NCI-H1105 treated with DMSO at 0.1 percent for 48 hours (cell line): ENCODE data around the gene SMYD2.

Source experiments
- DNase-seq: peaks from one replicate; lab custom pipeline; 2025; lab: John Stamatoyannopoulos, UW

Gene SMYD2, protein sequence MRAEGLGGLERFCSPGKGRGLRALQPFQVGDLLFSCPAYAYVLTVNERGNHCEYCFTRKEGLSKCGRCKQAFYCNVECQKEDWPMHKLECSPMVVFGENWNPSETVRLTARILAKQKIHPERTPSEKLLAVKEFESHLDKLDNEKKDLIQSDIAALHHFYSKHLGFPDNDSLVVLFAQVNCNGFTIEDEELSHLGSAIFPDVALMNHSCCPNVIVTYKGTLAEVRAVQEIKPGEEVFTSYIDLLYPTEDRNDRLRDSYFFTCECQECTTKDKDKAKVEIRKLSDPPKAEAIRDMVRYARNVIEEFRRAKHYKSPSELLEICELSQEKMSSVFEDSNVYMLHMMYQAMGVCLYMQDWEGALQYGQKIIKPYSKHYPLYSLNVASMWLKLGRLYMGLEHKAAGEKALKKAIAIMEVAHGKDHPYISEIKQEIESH

DNA sequence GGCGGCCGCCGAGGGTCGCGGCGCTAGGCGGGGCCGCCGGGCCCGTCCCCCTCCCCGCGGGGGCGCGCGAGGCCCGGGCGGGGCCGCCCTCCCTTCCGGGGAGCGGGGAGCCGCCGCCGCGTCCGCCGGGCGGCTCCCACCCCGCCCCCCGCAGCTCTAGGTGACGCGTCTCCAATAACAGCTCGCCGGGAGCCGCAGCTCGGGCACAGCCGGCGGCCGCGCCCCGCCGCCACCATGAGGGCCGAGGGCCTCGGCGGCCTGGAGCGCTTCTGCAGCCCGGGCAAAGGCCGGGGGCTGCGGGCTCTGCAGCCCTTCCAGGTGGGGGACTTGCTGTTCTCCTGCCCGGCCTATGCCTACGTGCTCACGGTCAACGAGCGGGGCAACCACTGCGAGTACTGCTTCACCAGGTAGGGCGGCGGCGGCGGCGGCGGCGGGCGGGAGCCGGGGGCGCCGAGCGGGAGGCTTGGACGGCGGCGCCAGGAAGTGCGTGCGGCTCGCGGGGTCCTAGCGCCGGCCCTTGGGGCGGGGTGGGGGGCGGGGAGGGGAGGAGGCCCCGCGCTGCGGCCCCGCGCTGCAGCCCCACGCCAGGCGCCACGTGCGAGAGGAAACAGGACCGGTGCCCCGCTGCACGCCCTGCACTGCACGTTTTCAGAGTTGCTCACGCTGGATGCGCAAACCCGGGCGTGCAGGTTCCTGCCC lies at the start of gene SMYD2:
Gene SMYD2, plus strand, starts transcription at position 139 of the 699 bp plus-strand sequence. Its CDS starts 96 bp downstream, at position 235.
- peak; percentile 77 for DNase-seq

DNA sequence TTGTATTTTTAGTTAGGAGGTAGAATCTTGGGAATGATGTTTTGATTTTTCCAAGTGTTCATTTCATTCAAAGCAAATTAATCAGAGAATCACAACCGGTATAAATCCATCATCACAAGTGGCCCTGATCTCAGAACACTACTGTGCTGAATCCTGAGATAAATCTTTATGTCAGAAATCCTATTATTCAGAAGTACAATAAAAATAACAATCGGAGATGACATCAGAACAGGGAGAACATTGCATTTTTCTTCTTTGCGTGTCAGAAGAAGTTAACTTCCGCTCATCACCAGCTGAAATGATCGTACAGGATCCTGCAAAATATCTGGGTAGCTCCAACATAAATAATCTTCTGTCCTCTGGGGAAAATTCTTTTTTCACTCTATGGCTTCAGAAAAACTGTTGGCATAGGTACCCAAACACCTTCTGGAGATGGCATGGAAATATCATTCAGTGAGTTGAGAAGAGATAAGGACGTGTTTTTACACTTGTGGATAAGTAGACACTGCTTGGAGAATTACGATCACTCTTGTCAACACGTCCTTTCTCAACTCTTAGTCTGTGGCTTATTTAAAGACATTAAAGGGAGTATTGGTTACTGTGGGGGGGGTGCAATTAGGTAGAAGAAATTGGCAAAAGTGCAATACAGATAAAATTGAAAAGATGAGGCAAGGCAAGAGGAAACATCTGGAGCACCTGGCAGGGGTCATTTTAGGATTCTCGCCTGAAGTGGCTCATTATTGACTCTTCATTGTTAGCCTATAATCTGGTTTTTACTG lies 46.9 kb upstream of the SMYD2 start:
- DNase-seq: no peak

DNA sequence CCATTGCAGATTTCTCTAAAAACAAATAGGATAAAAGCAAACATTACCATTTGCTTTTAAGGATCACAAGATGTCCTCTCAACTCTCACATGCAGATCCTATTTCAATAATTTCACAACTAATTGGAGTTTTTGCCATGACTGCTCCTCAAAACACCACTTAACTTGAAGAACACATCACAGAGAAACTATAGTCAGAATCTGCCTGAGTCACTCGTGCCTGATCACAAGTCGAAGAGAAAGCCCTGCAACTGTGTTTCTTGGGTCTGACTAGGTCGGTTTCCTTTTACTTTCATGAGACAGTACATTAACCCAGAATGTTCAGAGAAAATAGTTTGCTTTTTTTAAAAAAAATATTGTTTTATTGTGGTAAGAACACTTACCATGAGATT lies 46.3 kb upstream of the SMYD2 start:
- DNase-seq: peak; percentile 97

DNA sequence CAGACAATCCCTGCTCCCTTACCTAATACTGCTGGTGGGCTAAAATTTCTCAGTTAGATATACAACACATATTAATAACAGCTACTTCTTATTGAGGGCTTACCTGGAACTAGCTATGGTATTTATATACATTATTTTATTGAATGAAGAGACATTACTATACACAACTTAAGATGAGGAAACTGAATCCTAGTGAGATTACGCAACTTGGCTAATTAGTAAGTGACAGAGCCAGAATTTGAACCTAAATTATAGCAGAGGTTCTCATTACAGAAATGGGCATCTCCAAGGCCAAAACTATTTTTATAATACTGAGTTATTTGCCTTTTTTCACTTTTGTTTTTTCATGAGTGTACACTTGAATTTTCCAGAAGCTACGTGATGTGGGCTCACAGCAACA lies 44.5 kb upstream of the SMYD2 start:
- no peak for DNase-seq

DNA sequence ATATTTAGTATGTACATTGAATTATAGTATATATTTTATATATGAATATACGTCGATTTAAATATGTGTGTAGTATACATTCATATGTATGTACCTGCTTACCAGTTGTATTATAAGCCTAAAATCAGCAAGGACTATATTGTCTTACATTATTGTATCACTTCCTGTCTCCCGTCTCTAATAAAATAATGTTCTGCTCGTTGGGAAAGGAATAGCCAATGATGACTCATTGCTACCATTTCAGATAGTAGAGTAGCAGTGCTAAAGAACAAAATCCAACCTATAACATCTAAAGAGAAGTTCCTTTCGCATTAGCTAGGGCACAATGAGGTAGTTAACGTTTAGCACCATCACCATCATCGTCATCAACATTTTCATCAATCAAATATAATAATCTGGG lies 39.9 kb upstream of the SMYD2 start:
- DNase-seq: no peak

DNA sequence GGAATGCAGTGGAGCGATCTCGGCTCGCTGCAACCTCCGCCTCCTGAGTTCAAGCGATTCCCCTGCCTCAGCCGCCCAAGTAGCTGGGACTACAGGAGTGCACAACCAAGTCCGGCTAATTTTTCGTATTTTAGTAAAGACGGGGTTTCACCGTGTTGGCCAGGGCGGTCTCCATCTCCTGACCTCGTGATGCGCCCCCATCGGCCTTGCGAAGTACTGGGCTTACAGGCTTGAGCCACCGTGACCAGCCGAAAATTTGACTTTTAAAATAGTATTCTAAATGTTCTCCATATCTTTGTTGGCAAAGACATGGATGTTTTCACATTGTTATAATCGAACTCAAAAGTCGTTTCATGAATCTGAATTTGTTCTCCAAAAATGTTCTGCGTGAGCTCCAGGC lies 36.7 kb upstream of the SMYD2 start:
- DNase-seq: no peak

DNA sequence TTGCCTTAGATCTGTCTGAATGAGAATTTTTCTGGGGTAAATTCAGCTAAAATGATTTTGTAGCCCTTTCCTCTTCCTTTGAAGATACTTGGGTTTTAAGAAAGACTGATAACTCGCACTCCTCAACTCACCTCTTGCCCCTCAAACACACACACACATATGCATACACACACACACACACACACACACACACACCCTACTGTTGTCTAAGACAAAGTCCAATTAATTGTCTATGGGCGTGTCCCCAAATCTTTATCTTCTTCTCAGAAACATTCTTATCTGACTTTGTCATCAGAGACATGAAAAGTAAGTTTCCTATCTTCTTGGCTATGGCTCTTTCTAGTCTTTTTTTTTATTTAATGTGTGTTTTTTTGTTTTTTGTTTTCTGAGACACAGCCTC lies 36.1 kb upstream of the SMYD2 start:
- DNase-seq: no peak

DNA sequence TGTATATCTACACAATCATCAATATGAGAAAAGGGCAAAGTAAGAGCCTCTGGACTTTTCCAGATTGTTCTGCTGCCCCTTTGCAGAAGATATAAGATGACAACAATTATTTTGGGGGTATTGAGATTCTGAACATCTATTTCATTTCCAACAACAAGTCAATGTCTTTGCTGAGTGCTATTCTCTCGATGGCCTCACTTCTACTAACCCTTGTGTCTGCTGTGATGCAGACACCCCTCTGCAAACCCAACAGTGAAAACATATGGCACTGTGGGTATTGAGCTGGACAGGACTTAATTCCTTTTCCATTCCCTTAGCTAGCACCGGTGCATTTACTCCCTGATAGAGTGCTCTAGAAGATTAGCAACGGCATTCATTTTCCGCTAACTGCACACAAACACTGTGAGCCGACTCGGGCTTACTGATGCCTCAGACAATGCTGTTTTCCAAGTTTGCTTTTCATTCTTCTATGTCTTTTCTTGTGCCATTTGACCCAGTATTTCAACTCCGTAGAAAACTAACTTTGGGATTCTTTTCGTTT lies 33.4 kb upstream of the SMYD2 start:
- DNase-seq: no peak

DNA sequence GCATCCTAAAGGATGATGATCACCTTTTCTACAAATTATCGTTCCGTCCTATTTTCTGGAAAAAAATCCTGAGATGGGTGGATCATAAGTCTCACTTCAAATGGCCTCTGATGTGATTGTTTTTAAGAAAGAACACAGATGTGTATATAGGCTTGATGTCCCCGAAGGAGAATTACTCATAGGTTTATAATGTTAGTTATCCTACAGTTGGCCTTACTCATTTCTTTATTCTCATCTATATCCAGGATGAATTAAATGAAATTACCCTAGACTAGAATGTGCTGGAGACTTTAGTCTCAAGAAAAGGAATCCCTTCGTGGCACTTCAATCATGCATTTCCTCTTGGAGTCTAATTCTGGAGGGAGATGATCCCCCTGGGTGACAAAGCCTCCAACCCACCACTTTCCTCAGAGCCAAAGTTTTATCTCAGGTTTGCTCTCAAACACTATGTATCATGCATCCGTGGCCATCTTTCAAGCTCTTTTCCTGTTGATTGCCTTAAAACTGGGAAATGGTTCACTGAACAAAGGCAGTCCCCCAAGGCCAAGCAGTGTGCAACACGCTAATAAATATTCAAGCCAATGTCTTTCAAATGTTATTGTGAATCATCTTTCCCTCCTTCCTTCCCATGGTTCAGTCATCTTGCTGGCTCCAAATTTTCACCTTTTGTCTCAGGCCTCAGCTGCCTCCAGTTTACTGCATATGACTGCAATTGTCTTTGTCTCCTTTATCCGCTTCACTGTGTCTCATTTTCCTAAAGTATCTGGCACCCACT lies 32.5 kb upstream of the SMYD2 start:
- no peak for DNase-seq

DNA sequence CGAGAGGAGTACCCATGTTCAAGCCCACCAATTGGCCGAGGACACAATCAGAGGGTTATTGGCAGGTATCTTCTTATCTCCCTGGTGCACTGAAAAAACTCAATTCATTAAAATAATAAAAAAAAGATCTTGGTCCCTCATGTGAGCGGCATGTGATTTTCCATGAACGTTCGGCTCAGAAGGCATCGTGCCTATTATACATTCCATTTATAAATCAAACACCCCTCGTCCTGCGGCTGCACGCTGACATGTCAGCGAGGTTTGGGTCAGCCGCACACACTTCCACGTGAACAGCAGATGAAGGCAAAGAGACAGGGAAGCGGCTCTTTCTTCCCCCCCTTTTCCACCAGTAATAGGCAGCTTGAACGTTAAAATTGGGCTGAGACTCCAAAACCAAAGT lies 31.3 kb upstream of the SMYD2 start:
- no peak for DNase-seq

DNA sequence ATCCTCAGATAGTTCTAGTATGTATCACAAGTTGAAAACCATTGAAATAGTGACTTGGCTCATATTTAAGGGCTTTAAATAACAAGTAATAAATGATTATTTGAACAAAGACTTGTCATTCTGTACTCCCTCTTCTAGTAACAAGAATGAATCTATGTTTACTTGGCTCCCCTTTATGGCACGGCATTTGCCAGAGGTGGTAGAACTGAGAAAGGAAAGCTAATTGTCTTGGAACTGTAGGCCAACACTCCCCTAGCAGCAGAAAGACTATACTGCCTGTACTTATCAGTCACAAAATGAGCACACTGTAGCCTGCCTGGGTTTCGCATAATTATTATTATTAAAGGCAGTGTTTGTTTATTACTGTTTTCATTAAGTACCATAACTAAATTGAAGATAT lies 29.6 kb upstream of the SMYD2 start:
- DNase-seq: peak; percentile 5

DNA sequence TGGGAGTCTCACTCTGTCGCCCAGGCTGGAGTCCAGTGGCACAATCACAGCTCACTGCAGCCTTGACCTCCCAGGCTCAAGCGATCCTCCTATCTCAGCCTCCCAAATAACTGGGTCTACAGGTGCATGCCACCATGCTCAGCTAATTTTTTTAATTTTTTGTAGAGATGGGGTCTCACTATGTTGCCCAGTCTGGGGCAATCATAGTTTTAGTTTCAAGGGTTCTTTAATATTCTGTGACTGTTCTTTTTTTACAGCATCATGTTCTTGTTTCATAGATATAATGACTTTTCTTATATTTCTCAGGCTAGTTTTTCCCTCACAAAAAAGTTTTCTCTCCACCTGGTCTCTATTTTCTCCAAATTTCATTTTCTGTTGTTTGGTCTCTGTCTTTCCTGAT lies 25.4 kb upstream of the SMYD2 start:
- no peak for DNase-seq

DNA sequence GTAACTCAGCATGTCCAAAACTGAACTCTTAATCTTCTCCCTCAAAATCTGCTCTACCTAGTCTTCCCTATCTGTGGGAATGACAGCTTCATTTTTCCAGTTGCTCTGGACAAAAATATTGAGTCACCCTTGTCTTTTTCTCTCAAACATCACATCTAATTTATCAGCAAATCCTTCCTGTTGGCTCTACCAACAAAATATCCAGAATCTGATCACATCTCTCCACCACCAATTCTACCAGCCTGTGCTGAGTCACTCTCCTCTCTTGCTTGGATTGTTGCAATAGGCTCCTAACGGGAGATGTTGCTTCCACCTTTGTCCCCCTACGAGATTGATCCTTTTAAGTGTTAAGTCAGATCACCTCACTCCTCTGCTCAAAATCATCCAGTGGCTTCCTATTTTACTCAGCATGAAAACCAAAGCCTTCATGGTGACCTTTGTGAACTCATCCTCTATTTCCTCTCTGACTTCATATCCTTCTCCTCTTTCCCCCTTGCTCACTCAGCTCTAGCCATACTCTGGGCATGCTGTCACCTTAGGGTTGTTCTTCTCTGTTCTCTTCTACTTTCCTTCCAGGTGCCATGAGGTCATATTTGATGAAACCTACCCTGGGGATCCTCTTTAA lies 21.5 kb upstream of the SMYD2 start:
- DNase-seq: no peak

DNA sequence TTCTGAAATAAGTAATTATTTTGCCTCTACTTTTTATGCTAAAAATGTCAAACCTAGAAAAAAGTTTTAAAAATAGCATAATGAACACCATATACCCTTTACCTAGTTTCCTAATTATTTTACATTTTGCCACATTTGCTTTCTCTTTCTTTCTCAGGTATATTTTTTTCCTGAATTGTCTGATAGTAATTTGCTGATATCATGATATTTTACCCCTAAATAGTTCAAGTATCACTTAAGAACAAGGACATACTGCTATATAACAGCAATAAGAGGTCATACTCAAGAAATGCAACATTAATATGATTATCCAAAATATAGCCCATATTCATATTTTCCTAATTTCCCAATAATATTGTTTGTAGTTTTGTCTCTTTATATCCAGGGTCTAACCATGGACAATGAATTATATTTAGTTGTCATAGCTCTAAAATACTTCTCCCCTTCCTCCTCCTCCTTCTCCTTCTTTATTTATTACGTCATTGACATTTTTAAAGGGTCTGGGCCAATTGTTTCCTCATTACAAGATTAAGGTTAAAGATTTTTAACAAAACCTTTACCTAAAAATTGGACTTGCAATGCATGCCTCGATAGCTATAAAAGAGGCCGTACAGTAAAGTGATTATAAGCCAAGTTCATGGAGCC lies 20.3 kb upstream of the SMYD2 start:
- no peak for DNase-seq

DNA sequence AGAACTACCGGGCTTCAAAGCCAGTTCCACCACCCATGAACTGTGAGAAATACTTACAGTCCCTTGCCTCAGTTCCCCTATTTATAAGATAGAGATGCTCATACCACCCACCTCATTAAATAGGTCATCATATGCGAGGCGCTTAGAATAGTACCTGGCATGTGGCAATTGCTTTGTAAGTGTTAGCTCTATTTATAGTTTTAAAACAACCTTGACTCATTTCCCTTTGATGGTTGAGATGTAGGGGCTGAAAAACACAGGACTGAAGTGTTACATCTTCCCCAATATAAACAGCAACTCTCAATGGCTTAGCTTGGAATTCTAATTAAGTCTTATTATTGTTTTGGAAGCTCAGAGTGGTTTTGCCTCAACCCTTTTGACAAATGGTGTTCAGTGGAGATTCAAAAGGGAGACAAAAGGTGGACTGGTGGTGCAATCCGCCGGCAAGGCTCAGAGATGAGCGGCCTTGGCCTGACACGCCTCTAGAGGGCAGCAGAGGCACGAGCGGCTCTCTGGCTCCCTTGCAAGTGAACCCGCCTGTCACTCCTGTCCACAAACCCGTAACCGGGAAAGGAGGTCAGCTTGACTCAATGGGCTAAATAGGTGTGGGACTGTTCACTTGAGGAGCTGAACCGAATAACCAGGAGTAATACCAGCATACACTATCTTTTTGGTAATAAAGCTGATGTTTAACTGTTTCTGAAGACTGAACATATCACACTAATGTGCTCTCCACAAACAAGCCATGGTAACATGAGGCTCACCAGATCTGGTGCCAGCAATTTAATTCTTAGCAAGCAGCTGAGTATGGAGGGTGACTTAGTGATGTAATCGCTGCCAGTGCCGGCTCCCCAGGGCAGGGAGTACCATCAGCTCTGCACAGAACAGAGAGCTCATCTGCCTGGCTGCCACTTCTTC lies 19.5 kb upstream of the SMYD2 start:
- peak; percentile 84 for DNase-seq

DNA sequence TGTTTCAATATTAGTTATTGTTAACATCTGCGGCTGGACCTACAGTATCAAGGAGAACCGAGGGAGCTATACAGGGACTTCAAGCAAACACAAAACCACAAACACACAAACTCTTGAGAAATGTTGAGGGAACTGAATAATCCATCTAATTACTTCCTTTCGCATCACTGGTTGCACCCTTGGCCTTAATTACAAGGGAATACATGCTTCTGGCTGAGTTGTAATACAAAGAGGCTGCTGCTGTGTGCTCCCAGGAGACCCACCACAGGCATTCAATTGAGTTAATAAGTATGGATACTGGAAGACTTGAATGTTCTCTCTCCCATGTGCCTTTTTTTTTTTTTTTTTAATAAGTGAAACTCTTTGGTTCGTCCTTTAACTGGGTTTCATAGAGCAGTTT lies 16.8 kb upstream of the SMYD2 start:
- DNase-seq: no peak

DNA sequence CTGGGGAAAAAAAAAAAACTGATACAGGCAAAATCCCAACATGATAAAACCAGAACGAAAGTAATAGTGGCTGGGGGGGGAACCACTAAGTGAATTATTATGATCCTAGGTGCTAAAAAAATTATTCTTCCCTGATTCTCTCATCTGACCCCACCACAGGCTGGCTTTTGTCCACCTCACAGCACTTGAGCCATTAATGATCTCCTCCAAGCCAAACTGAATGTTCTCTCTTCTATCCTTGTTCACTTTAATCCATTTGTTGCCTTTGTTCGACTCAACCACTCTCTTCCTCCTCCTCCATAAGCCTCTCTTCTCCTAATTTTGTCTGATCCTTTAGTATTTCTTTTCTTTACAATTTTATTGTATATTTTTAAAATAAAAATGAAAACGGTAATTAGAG lies 16.0 kb upstream of the SMYD2 start:
- DNase-seq: no peak

DNA sequence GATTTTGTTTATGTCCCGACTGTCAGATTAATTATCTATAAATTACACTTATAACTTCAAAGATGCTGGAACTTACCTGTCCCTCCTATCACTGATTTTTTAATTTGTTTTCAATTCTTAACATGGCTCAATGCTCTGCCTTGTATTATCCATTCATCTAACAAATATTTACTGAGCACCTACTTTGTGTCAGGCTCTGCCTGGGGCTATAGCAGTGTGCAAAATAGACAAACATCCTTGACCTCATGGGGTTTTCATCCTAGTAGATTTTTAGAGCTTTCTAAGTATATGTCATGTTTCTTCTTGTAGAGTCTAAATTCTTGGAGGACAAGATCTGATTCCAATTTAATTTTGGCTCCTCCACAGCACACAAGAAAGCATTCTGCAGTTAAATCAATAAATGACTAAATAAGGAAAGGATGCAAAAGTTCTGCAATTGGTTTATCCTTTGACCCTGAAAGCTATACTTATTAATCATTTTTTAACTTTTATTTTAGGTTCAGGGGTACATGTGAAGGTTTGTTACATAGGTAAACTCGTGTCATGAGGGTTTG lies 10.8 kb upstream of the SMYD2 start:
- DNase-seq: no peak

DNA sequence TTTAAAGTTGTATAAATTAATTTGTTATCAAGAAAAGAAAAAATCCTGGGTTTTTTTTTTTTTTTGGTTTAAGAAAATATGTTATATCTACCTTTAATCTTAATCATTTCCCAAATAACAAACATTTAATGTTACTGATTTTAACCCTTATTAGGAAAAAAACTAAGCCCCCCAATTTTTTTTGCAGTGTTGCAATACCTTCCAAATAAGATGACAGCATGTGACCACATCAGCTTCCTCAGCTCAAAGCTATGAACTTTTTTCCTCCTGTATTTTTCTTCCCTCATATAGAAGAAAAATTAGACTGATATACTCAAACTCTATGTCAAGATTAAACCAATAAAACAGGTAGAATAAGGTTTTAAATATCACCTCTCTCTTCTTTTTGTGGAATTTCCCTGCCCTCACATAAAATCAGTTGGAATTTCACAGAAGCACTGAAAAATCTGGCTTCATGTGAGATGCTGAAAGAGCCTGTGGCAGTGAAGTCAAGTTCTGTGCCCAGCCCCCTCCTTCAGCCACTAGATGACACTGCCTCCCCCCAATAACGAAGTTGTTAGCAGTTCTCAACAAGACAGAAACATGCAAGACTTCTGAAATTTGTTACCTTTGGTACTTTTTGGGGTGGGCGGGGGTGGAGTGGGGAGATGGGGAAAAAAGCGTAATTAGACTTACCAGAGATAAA lies 9.6 kb upstream of the SMYD2 start:
- DNase-seq: no peak
